Tibial nerve (tissue), 4 donors: ENCODE data around the gene BNIP2. TPM values are rescaled to one million over a fixed set of nuclear protein-coding genes. Genes with fewer than 3 reads are reported as not detected.

Experiments used
- DNase-seq, 2 donors: peaks; one replicate each; pipeline ENCODE4 v3.0.0-alpha.2; 2019; ENCODE audit warnings: low spot score in 2 of 2
- H3K27ac ChIP-seq, 4 donors: fragments of 200-600 bp; sonication (generic) in 3 of 4; one replicate each; pipeline ENCODE4 v1.5.1; 2017 to 2019; ENCODE audit warnings: mild to moderate bottlenecking in 1 of 4
- H3K27me3 ChIP-seq, 2 donors: fragments of 200-600 bp; sonication (generic) in 1 of 2; one replicate each; pipeline versions ENCODE4 v1.5.1 to v1.6.0; 2017 to 2019
- H3K36me3 ChIP-seq, 3 donors: fragments of 200-600 bp; sonication (generic); one replicate each; pipeline ENCODE4 v1.5.1; 2018 to 2019
- H3K4me1 ChIP-seq, 4 donors: fragments of 200-600 bp; sonication (generic) in 3 of 4; one replicate each; pipeline ENCODE4 v1.5.1; 2017 to 2019
- H3K4me3 ChIP-seq, 4 donors: fragments of 200-600 bp; sonication (generic) in 3 of 4; one replicate each; pipeline ENCODE4 v1.5.1; 2017 to 2019; ENCODE audit warnings: mild to moderate bottlenecking in 1 of 4, moderate library complexity in 1 of 4
- H3K9me3 ChIP-seq, 4 donors: fragments of 200-600 bp; sonication (generic) in 3 of 4; one replicate each; pipeline ENCODE4 v1.5.1; 2017 to 2019
- EP300 ChIP-seq, 2 donors: sonication (generic); formaldehyde crosslinking; IDR thresholded peaks; one replicate each; pipeline ENCODE4 v1.6.1; 2017; ENCODE audit warnings: antibody characterized with exemption in 2 of 2, mild to moderate bottlenecking in 1 of 2
- POLR2A ChIP-seq, 2 donors: fragments of 450-650 bp; IDR thresholded peaks; one replicate each; pipeline ENCODE4 v1.6.1; 2017; ENCODE audit warnings: antibody characterized with exemption in 2 of 2, mild to moderate bottlenecking in 2 of 2, moderate library complexity in 2 of 2
- WGBS, 2 donors: methylation state at CpG; one replicate each; pipeline ENCODE4 v1.1.5; 2018; 5-methylcytosine and 5-hydroxymethylcytosine counted together
- total RNA-seq, 4 donors: library from RNA; depleted of rRNA; stranded (reverse); fragments of >200 nt; gene quantifications; one replicate each; pipeline ENCODE4 v1.1.0, GENCODE V29; 2016
- TF ChIP-seq, protein P1 (sequence below), 5 experiments: fragments of 200-600 bp in 3 of 5; fragments of 450-650 bp in 2 of 5; sonication (generic) in 3 of 5; IDR thresholded peaks; one replicate each; pipeline ENCODE4 v1.5.1; 2016 to 2019; ENCODE audit warnings: antibody characterized with exemption in 5 of 5, mild to moderate bottlenecking in 3 of 5, moderate library complexity in 2 of 5

Gene BNIP2
- total RNA-seq, 4 donors from 2014 or later, result 131 to 250 (median 184) TPM

DNA sequence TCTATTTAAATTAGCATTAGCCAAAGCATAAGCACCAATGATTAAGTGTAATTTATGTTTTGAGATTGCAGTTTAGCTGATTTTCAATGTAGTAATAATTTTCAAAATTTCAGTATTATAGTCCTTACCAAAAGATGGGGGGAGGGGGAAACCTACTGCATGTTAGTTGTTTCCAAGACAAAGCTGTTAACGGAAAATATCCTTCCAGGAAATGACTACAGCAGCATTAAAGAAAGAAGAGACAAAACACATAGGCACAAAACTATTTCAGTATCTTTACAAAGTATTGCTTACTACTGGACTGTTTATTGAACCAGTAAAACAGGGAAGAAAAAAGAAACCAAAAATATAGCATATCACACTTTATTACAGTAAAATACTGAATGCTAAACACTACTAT lies 10.5 kb downstream of the BNIP2 start:
- H3K9me3 ChIP-seq, result no peaks in the 10 kb centered on the region
- 58 to 69% methylated on average over 1 of the region's 1 CpG for WGBS, 2 donors
- H3K36me3 ChIP-seq, result peaks cover 2 to 86% (median 18%) of the 10 kb centered on the region in 3 donors
- H3K27me3 ChIP-seq, result no peaks in the 10 kb centered on the region
- peaks cover 0 to 6% (median 0%) of the 10 kb centered on the region in 4 donors for H3K4me1 ChIP-seq
- H3K27ac ChIP-seq, result no peak overlapping the region
- TF ChIP-seq POLR2A (IDR thresholded peaks at IDR 0.05), result no peak
- TF ChIP-seq, protein P1, sequence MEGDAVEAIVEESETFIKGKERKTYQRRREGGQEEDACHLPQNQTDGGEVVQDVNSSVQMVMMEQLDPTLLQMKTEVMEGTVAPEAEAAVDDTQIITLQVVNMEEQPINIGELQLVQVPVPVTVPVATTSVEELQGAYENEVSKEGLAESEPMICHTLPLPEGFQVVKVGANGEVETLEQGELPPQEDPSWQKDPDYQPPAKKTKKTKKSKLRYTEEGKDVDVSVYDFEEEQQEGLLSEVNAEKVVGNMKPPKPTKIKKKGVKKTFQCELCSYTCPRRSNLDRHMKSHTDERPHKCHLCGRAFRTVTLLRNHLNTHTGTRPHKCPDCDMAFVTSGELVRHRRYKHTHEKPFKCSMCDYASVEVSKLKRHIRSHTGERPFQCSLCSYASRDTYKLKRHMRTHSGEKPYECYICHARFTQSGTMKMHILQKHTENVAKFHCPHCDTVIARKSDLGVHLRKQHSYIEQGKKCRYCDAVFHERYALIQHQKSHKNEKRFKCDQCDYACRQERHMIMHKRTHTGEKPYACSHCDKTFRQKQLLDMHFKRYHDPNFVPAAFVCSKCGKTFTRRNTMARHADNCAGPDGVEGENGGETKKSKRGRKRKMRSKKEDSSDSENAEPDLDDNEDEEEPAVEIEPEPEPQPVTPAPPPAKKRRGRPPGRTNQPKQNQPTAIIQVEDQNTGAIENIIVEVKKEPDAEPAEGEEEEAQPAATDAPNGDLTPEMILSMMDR (IDR thresholded peaks at IDR 0.05), result no peak
- no peak for TF ChIP-seq EP300 (IDR thresholded peaks at IDR 0.05)
- no peak overlapping the region for H3K4me3 ChIP-seq
- DNase-seq, result no peak

DNA sequence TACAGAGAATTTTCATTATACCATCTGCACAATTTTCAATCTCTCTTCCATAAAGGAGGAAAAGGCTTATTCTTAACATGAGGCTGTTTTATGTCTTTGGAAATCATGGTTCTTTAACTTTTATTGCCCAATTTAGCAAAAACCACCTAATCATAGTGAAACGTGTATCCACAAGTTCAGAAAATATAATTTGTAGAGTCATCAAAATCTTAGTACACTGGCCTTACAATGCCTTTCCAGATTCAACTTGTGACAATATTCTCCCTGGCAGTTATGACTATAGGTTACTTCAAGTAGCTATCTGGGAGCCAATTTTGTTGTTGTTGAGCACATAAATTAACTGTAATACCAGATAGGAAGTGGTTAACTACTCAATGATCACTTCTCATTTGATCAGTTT lies 10.9 kb downstream of the BNIP2 start:
- DNase-seq, result no peak
- H3K36me3 ChIP-seq, result peaks cover 2 to 87% (median 18%) of the 10 kb centered on the region in 3 donors
- H3K27ac ChIP-seq, result no peak overlapping the region
- peaks cover 0 to 6% (median 0%) of the 10 kb centered on the region in 4 donors for H3K4me1 ChIP-seq
- TF ChIP-seq EP300 (IDR thresholded peaks at IDR 0.05) (no peak), POLR2A (IDR thresholded peaks at IDR 0.05) (no peak)
- TF ChIP-seq, protein P1 (IDR thresholded peaks at IDR 0.05), result no peak
- no peaks in the 10 kb centered on the region for H3K9me3 ChIP-seq
- 63 to 65% methylated on average over 1 of the region's 1 CpG for WGBS, 2 donors
- H3K4me3 ChIP-seq, result no peak overlapping the region
- H3K27me3 ChIP-seq, result no peaks in the 10 kb centered on the region

DNA sequence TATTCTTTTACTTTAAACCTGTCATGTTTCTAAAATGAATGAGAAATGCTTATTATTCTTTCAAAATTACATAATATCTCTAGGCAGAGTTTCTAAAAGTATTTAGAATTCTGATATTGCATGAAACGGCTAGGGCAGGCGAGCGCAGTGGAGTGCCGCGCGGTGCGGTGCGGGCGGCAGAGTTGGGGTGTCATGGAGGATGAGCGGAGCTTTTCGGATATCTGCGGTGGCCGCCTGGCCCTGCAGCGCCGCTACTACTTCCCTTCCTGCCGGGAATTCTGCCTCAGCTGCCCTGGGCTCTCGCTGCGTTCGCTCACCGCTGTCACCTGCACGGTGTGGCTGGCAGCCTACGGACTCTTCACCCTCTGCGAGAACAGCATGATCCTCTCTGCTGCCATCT lies 12.6 kb downstream of the BNIP2 start:
- Histone ChIP-seq H3K4me3 (no peak overlapping the region), H3K27ac (no peak overlapping the region), H3K27me3 (no peaks in the 10 kb centered on the region), H3K4me1 (peaks cover 0 to 6% (median 0%) of the 10 kb centered on the region in 4 donors), H3K9me3 (no peaks in the 10 kb centered on the region), H3K36me3 (peaks cover 2 to 94% (median 22%) of the 10 kb centered on the region in 3 donors)
- TF ChIP-seq POLR2A (IDR thresholded peaks at IDR 0.05) (no peak), EP300 (IDR thresholded peaks at IDR 0.05) (no peak)
- TF ChIP-seq, protein P1 (IDR thresholded peaks at IDR 0.05), result no peak
- DNase-seq, result no peak
- 93 to 96% methylated on average over 23 of the region's 23 CpGs for WGBS, 2 donors

DNA sequence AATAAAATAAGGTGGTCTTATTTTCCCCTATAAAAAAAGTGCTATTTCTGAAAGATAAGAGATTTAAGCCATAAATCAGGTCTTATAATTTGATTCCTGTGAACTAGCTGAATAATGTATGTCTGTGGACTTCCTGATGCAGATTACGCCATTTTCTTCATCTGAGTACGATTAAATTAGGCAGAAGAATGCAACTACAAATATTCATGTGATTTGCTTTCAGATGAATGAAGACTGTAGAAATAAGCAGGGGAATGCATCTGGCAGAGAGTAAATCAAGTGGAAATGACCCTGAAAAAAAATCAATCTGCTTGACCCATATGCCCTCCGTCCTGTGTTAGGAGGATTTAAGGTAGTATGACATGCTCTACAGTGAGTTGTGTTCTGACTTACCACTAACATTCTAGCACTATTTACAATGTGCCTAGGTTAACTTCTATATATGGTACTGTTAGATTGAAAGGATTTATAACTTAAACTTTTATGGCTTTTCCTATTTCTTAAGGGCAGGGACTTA lies 14.7 kb downstream of the BNIP2 start:
- Histone ChIP-seq H3K27ac (no peak overlapping the region), H3K27me3 (no peaks in the 10 kb centered on the region), H3K9me3 (no peaks in the 10 kb centered on the region), H3K4me3 (no peak overlapping the region), H3K4me1 (peaks cover 0 to 11% (median 0%) of the 10 kb centered on the region in 4 donors), H3K36me3 (peaks cover 2 to 96% (median 17%) of the 10 kb centered on the region in 3 donors)
- no peak for TF ChIP-seq EP300 (IDR thresholded peaks at IDR 0.05)
- DNase-seq, result no peak
- 83 to 84% methylated on average over 3 of the region's 3 CpGs for WGBS, 2 donors

DNA sequence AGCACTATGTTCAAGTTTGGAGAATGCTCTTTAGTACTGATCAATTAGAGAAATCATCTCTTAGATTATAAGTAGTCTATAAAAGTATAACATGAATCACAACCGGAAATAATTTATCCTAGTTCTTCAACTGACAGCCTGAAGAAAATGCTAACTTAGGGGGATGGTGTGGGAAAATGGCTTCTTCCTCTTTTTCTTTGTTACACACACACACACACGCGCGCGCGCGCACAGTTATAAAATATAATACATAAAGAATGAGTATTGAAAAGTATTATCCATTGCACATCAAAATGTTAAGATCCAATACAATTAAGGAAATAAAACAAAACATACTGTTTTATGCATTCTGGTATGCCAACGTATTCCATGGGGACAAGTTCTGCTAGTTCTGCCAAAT lies 20.6 kb downstream of the BNIP2 start:
- H3K4me3 ChIP-seq, result no peak overlapping the region
- no peak for DNase-seq
- 86 to 92% methylated on average over 8 of the region's 8 CpGs for WGBS, 2 donors
- H3K36me3 ChIP-seq, result peaks cover 0 to 77% (median 8%) of the 10 kb centered on the region in 3 donors
- TF ChIP-seq EP300 (IDR thresholded peaks at IDR 0.05) (no peak), POLR2A (IDR thresholded peaks at IDR 0.05) (no peak)
- TF ChIP-seq, protein P1 (IDR thresholded peaks at IDR 0.05), result no peak
- H3K27ac ChIP-seq, result no peak overlapping the region
- no peaks in the 10 kb centered on the region for H3K27me3 ChIP-seq
- no peaks in the 10 kb centered on the region for H3K9me3 ChIP-seq
- H3K4me1 ChIP-seq, result peaks cover 0 to 10% (median 0%) of the 10 kb centered on the region in 4 donors
